Measurements from ENCODE around the gene SEC22C. TPM values are rescaled to one million over a fixed set of nuclear protein-coding genes. Genes with fewer than 3 reads are reported as not detected.
"Not testable (repeated sequence)": the region's sequence is repeated elsewhere in the genome, so short reads cannot be mapped to it uniquely, and the experiment has no call there.

Gene SEC22C
- total and polyA plus RNA-seq, 5 donors from 2014 or later: 40.9 to 72.0 (median 53.4) TPM

DNA sequence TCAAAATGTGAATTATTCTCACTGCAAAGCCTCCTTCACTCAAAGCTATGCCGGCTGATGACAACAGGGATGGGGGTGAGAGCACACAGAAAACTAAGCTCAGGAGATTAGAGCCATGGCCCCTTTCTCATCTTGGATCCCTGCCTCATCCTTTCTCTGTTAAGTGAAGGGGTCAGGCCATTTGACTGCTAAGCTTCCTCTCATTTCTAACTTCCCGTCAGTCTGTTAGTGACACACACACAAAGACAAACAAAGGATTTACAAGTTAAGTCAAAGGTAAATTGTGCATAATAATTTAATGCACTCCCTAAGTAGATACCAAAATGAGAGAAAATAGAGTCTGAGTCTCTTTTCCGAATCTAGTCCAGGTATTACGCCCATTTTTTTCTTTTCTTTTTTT is 10.0 kb upstream of the SEC22C start:
- no peak for DNase-seq
- ATAC-seq (ENCODE audit: low read depth in 2 of 2): no peak

DNA sequence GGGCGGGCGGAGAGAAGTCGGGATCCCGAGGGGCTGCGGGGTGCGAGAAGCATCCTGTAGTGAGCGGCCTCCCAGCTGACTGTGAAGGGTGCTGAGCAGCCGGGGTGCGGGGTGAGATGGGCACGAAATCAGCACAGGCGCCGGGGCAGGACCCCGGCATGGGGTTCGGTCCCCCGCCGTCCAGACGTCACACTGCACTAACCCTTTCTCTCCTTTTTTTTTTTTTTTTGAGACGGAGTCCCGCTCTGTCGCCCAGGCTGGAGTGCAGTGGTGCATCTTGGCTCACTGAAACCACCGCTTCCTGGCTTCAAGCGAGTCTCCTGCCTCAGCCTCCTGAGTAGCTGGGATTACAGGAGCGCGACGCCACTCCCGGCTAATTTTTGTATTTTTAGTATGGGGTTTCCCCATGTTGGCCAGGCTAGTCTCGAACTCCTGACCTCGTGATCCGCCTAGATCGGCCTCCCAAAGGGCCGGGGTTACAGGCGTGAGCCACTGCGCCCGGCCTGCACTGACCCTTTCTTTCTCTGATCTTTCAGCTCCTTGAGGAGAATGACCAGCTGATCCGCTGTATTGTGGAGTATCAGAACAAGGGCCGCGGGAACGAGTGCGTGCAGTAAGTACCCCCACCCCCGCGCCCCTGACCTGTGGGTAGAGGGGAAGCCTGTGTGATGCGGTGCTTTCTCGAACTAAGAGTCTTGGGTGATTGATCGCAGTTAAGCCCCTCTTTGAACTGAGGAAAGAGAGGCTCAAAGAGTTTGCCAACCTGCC is 9.4 kb upstream of the SEC22C start:
- Histone ChIP-seq H3K4me3 (ENCODE audit: low read depth, low read length) (peak overlapping the region; percentile 75), H3K27me3 (ENCODE audit: control insufficient read depth, insufficient read depth, low read length) (no peaks in the 10 kb centered on the region), H3K4me1 (ENCODE audit: control insufficient read depth, insufficient read depth, low read length, poor library complexity, severe bottlenecking) (peaks cover 14% of the 10 kb centered on the region), H3K9me3 (ENCODE audit: control insufficient read depth in 2 of 2, low read length in 2 of 2) (no peaks in the 10 kb centered on the region), H3K36me3 (ENCODE audit: control insufficient read depth, insufficient read depth, low read length) (peaks cover 24% of the 10 kb centered on the region), H3K27ac (ENCODE audit: insufficient read depth, low read length, poor library complexity, severe bottlenecking) (peak overlapping the region; percentile 87)
- H3K27ac Mint-ChIP-seq: peak overlapping the region; percentile 8 to 98 (median 97)
- peaks cover 5% of the 10 kb centered on the region for H3K27me3 Mint-ChIP-seq
- H3K4me3 Mint-ChIP-seq: peak overlapping the region; percentile 98 to 99 (median 98)
- H3K4me1 Mint-ChIP-seq: peaks cover 22 to 47% (median 25%) of the 10 kb centered on the region in 4 donors
- ATAC-seq (ENCODE audit: low read depth in 2 of 2): no peak
- H3K9me3 Mint-ChIP-seq: no peaks in the 10 kb centered on the region
- no peak for DNase-seq
- peaks cover under 1% of the 10 kb centered on the region for H3K36me3 Mint-ChIP-seq

More for the DNA sequence above, 10.0 kb upstream of the SEC22C start:
- Histone ChIP-seq H3K9me3 (ENCODE audit: control insufficient read depth in 2 of 2, low read length in 2 of 2) (no peaks in the 10 kb centered on the region), H3K4me3 (ENCODE audit: low read depth, low read length) (peak overlapping the region; percentile 75), H3K27ac (ENCODE audit: insufficient read depth, low read length, poor library complexity, severe bottlenecking) (peak overlapping the region; percentile 87), H3K36me3 (ENCODE audit: control insufficient read depth, insufficient read depth, low read length) (peaks cover 24% of the 10 kb centered on the region), H3K27me3 (ENCODE audit: control insufficient read depth, insufficient read depth, low read length) (no peaks in the 10 kb centered on the region), H3K4me1 (ENCODE audit: control insufficient read depth, insufficient read depth, low read length, poor library complexity, severe bottlenecking) (peaks cover 14% of the 10 kb centered on the region)
- Mint-ChIP-seq H3K4me3 (peak overlapping the region; percentile 89 to 99 (median 98)), H3K36me3 (peaks cover 5% of the 10 kb centered on the region), H3K9me3 (no peaks in the 10 kb centered on the region), H3K27me3 (peaks cover 5% of the 10 kb centered on the region), H3K27ac (peak overlapping the region; percentile 42 to 98 (median 78)), H3K4me1 (peaks cover 22 to 45% (median 25%) of the 10 kb centered on the region in 4 donors)

DNA sequence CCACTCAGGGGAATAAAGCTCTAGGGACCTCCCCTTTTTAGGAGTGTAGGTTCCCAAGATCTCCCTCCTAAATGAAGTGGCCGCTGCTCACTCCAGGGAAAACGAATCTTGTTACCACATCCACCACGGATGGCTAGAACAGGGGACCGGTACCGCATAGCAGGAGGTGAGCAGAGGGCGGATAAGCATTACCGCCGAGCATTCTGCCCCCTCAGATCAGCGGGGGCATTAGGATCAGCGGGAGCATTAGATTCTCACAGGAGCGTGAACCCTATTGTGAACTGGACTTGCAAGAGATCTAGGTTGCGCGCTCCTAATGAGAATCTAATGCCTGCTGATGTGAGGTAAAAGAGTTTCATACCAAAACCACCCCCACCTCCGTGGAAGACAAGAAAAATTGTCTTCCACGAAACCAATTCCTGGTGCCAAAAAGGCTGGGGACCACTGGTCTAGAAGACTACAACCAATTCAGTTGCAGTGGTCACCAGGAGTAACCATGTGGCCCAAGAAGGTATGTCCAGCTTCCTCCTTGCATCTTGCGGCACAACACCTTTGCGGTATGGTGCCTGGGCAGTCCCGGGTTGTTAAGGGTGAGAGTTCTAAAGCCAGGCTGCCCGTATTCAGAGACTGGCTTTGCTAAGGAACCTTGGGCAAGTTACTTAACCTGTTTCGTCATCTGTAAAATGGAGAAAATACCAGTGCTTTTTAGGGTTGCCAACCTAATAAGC is 7.8 kb upstream of the SEC22C start:
- Histone ChIP-seq H3K27ac (ENCODE audit: insufficient read depth, low read length, poor library complexity, severe bottlenecking) (peak overlapping the region; percentile 87), H3K36me3 (ENCODE audit: control insufficient read depth, insufficient read depth, low read length) (peaks cover 14% of the 10 kb centered on the region), H3K4me3 (ENCODE audit: low read depth, low read length) (peak overlapping the region; percentile 75), H3K27me3 (ENCODE audit: control insufficient read depth, insufficient read depth, low read length) (no peaks in the 10 kb centered on the region), H3K4me1 (ENCODE audit: control insufficient read depth, insufficient read depth, low read length, poor library complexity, severe bottlenecking) (peaks cover 14% of the 10 kb centered on the region), H3K9me3 (ENCODE audit: control insufficient read depth in 2 of 2, low read length in 2 of 2) (no peaks in the 10 kb centered on the region)
- peak overlapping the region; percentile 97 to 99 (median 98) for H3K27ac Mint-ChIP-seq
- H3K9me3 Mint-ChIP-seq: no peaks in the 10 kb centered on the region
- H3K36me3 Mint-ChIP-seq: no peaks in the 10 kb centered on the region
- DNase-seq: no peak
- H3K27me3 Mint-ChIP-seq: peaks cover 5% of the 10 kb centered on the region
- H3K4me1 Mint-ChIP-seq: peaks cover 18 to 51% (median 26%) of the 10 kb centered on the region in 4 donors
- peak overlapping the region; percentile 98 to 99 (median 98) for H3K4me3 Mint-ChIP-seq
- ATAC-seq (ENCODE audit: low read depth in 2 of 2): no peak

DNA sequence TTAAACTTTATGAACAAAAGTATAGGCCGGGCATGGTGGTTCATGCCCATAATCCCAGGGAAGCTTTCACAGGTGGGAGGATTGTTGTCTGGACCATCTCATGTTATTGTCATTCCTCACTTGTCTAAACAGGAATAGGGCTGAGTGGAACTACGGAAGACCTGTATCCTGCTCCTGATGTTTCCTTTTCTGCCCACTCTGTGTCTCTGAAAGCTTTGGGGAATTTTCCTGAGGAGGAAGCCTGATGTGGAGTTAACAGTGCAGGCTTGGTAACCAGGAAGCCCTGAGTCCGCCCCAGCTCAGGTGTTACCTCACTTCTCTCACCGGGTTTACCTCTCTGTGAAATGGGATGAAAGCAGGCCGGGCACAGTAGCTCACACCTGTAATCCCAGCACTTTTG is 6.9 kb upstream of the SEC22C start:
- no peak for ATAC-seq (ENCODE audit: low read depth in 2 of 2)
- H3K4me1 ChIP-seq (ENCODE audit: control insufficient read depth, insufficient read depth, low read length, poor library complexity, severe bottlenecking): peaks cover 14% of the 10 kb centered on the region
- no peaks in the 10 kb centered on the region for H3K9me3 Mint-ChIP-seq
- H3K36me3 Mint-ChIP-seq: no peaks in the 10 kb centered on the region
- H3K27me3 ChIP-seq (ENCODE audit: control insufficient read depth, insufficient read depth, low read length): no peaks in the 10 kb centered on the region
- no peak overlapping the region for H3K4me3 ChIP-seq (ENCODE audit: low read depth, low read length)
- H3K4me1 Mint-ChIP-seq: peaks cover 11 to 43% (median 18%) of the 10 kb centered on the region in 4 donors
- peak overlapping the region in 1 of 3 donors; percentile 98 for H3K27ac Mint-ChIP-seq
- peak overlapping the region in 1 of 4 donors; percentile 54 for H3K4me3 Mint-ChIP-seq
- H3K9me3 ChIP-seq (ENCODE audit: control insufficient read depth in 2 of 2, low read length in 2 of 2): no peaks in the 10 kb centered on the region
- H3K27ac ChIP-seq (ENCODE audit: insufficient read depth, low read length, poor library complexity, severe bottlenecking): no peak overlapping the region
- DNase-seq: no peak
- H3K27me3 Mint-ChIP-seq: peaks cover 5% of the 10 kb centered on the region
- H3K36me3 ChIP-seq (ENCODE audit: control insufficient read depth, insufficient read depth, low read length): peaks cover 4% of the 10 kb centered on the region

DNA sequence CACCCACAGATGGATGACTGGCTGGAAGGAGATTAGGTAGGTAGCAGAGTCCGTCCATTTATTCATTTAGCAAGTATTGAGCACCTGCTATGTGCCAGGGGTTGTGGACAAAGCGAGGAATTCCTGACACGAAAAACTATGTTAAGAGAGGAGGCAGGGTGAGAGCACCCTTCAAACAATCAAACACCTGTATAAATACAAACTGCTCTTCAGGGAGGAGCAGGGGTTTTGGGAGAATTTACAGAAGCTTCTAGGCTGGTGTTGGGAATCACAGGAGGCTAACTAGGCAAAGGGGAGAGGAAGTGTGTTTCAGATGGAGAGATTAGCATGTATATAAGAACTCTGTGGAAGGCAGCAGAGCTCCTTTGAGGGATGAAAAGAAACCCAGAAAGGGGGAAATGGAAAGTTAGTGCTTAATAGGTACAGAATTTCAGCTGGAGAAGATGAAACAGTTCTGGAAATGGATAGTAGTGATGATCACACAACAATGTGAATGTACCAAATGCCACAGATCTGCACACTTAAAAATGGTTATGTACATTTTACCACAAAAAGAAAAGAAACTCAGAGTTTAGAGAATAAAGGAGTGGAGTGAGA is 805 bp upstream of the SEC22C start:
- H3K27ac Mint-ChIP-seq: peak overlapping the region; percentile 95 to 98 (median 96)
- H3K9me3 Mint-ChIP-seq: no peaks in the 10 kb centered on the region
- H3K27me3 ChIP-seq (ENCODE audit: control insufficient read depth, insufficient read depth, low read length): no peaks in the 10 kb centered on the region

DNA sequence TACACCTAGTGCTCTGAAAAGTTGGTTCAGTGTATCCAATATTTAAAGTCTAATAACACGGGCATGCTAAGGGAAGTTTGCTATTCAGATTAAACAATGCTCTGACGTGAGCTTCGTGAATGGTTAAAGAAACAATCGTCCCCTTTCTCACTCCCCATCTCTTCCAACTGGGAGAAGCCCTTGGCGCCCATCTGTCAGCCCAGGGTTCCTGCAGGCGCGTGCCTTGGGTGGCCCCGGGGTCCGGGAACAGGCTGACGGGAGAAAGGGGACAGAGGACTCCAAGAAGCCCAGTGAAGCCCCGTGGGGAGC is 413 bp downstream of the SEC22C start:
- ATAC-seq (ENCODE audit: low read depth in 2 of 2): no peak
- Histone ChIP-seq H3K27ac (ENCODE audit: insufficient read depth, low read length, poor library complexity, severe bottlenecking) (peak overlapping the region; percentile 97), H3K9me3 (ENCODE audit: control insufficient read depth in 2 of 2, low read length in 2 of 2) (no peaks in the 10 kb centered on the region), H3K4me1 (ENCODE audit: control insufficient read depth, insufficient read depth, low read length, poor library complexity, severe bottlenecking) (peaks cover 27% of the 10 kb centered on the region), H3K4me3 (ENCODE audit: low read depth, low read length) (peak overlapping the region; percentile 74), H3K27me3 (ENCODE audit: control insufficient read depth, insufficient read depth, low read length) (no peaks in the 10 kb centered on the region), H3K36me3 (ENCODE audit: control insufficient read depth, insufficient read depth, low read length) (no peaks in the 10 kb centered on the region)
- DNase-seq: no peak
- Mint-ChIP-seq H3K36me3 (peaks cover 10% of the 10 kb centered on the region), H3K4me3 (peak overlapping the region; percentile 83 to 94 (median 88)), H3K27ac (peak overlapping the region; percentile 21 to 96 (median 83)), H3K9me3 (no peaks in the 10 kb centered on the region), H3K4me1 (peaks cover 36 to 56% (median 47%) of the 10 kb centered on the region in 4 donors), H3K27me3 (no peaks in the 10 kb centered on the region)

More for the DNA sequence above, 805 bp upstream of the SEC22C start:
- Mint-ChIP-seq H3K36me3 (peaks cover 6% of the 10 kb centered on the region), H3K4me3 (peak overlapping the region; percentile 92 to 95 (median 93)), H3K27me3 (no peaks in the 10 kb centered on the region), H3K4me1 (peaks cover 25 to 51% (median 38%) of the 10 kb centered on the region in 4 donors)
- H3K9me3 ChIP-seq (ENCODE audit: control insufficient read depth in 2 of 2, low read length in 2 of 2): no peaks in the 10 kb centered on the region
- H3K4me3 ChIP-seq (ENCODE audit: low read depth, low read length): peak overlapping the region; percentile 82
- H3K4me1 ChIP-seq (ENCODE audit: control insufficient read depth, insufficient read depth, low read length, poor library complexity, severe bottlenecking): peaks cover 27% of the 10 kb centered on the region
- DNase-seq (no peak), ATAC-seq (ENCODE audit: low read depth in 2 of 2) (no peak)
- H3K27ac ChIP-seq (ENCODE audit: insufficient read depth, low read length, poor library complexity, severe bottlenecking): peak overlapping the region; percentile 97
- no peaks in the 10 kb centered on the region for H3K36me3 ChIP-seq (ENCODE audit: control insufficient read depth, insufficient read depth, low read length)

DNA sequence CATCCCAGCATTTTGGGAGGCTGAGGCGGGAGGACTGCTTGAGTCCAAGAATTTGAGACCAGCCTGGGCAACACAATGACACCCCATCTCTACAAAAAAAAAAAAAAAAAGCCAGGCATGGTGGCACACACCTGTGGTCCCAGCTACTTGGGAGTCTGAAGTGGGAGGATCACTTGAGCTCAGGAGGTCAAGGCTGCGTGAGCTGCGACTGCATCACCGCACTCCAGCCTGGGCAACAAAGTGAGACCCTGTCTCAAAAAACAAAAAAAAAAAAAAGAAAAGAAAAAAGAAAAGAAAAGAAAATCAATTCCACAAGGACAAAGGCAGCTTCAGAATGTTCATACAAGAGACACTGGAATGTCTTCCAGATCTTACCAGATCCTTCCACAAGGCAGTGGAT is 2.4 kb downstream of the SEC22C start:
- peaks cover 27% of the 10 kb centered on the region for H3K4me1 ChIP-seq (ENCODE audit: control insufficient read depth, insufficient read depth, low read length, poor library complexity, severe bottlenecking)
- not testable (repeated sequence) for ATAC-seq (ENCODE audit: low read depth in 2 of 2); H3K27me3 ChIP-seq (ENCODE audit: control insufficient read depth, insufficient read depth, low read length); DNase-seq; H3K4me3 ChIP-seq (ENCODE audit: low read depth, low read length); H3K9me3 ChIP-seq (ENCODE audit: control insufficient read depth in 2 of 2, low read length in 2 of 2); H3K36me3 ChIP-seq (ENCODE audit: control insufficient read depth, insufficient read depth, low read length); H3K27me3 Mint-ChIP-seq
- H3K27ac ChIP-seq (ENCODE audit: insufficient read depth, low read length, poor library complexity, severe bottlenecking): peak overlapping the region; percentile 97
- peaks cover 37 to 55% (median 44%) of the 10 kb centered on the region in 4 donors for H3K4me1 Mint-ChIP-seq
- peak overlapping the region in 2 of 3 donors; percentile 14 to 53 for H3K27ac Mint-ChIP-seq
- peaks cover 23% of the 10 kb centered on the region for H3K36me3 Mint-ChIP-seq
- peak overlapping the region in 2 of 4 donors; percentile 23 to 92 for H3K4me3 Mint-ChIP-seq
- H3K9me3 Mint-ChIP-seq: peaks cover 0 to 12% (median 0%) of the 10 kb centered on the region in 7 donors

Data from CD4-positive, CD25-positive, alpha-beta regulatory T cell (primary cell).